Suprapubic skin (tissue), 4 donors: ENCODE measurements around the gene VGF. TPM values are rescaled to one million over a fixed set of nuclear protein-coding genes. Genes with fewer than 3 reads are reported as not detected.
"Not testable (repeated sequence)": the region's sequence is repeated elsewhere in the genome, so short reads cannot be mapped to it uniquely, and the experiment has no call there.

ENCODE experiments used
- DNase-seq, 2 donors: peaks; one replicate each; pipeline ENCODE4 v3.0.0-alpha.2; 2019; ENCODE audit warnings: low spot score in 2 of 2
- H3K27ac ChIP-seq: fragments of 200-600 bp; sonication (generic); one replicate; pipeline ENCODE4 v1.5.1; 2019
- H3K27me3 ChIP-seq: fragments of 200-600 bp; sonication (generic); one replicate; pipeline ENCODE4 v1.5.1; 2019
- H3K36me3 ChIP-seq: fragments of 200-600 bp; sonication (generic); one replicate; pipeline ENCODE4 v1.5.1; 2019
- H3K4me1 ChIP-seq: fragments of 200-600 bp; sonication (generic); one replicate; pipeline ENCODE4 v1.5.1; 2019
- H3K4me3 ChIP-seq: fragments of 200-600 bp; sonication (generic); one replicate; pipeline ENCODE4 v1.5.1; 2019; ENCODE audit warnings: mild to moderate bottlenecking
- H3K9me3 ChIP-seq: fragments of 200-600 bp; sonication (generic); one replicate; pipeline ENCODE4 v1.5.1; 2019
- EP300 ChIP-seq: sonication (generic); formaldehyde crosslinking; IDR thresholded peaks from one replicate; pipeline ENCODE4 v1.6.1; 2017; ENCODE audit warnings: antibody characterized with exemption
- POLR2A ChIP-seq, 2 donors: fragments of 450-650 bp; IDR thresholded peaks; one replicate each; pipeline ENCODE4 v1.6.1; 2017; ENCODE audit warnings: antibody characterized with exemption in 2 of 2, mild to moderate bottlenecking in 2 of 2, moderate library complexity in 2 of 2
- POLR2AphosphoS5 ChIP-seq, 3 donors: sonication (generic); formaldehyde crosslinking; IDR thresholded peaks; one replicate each; pipeline ENCODE4 v1.6.1; 2017; ENCODE audit warnings: antibody characterized with exemption in 3 of 3
- WGBS: methylation state at CpG from one replicate; pipeline ENCODE4 v1.1.5; 2018; 5-methylcytosine and 5-hydroxymethylcytosine counted together
- total RNA-seq, 4 donors: library from RNA; depleted of rRNA; stranded (reverse); fragments of >200 nt; gene quantifications; one replicate each; pipeline ENCODE4 v1.1.0, GENCODE V29; 2016
- TF ChIP-seq, protein P1 (sequence below), 2 donors: fragments of 200-600 bp in 1 of 2; fragments of 450-650 bp in 1 of 2; sonication (generic) in 1 of 2; IDR thresholded peaks; one replicate each; pipeline ENCODE4 v1.5.1; 2016 to 2019; ENCODE audit warnings: antibody characterized with exemption in 2 of 2, mild to moderate bottlenecking in 1 of 2, moderate library complexity in 1 of 2

The VGF gene
- total RNA-seq, 4 donors from 2014 or later, result 0.38 to 0.99 (median 0.59) TPM; not detected in 1

GRCh38 chr7:101207459-101207858 is 42.1 kb upstream of the VGF start:
- H3K4me1 ChIP-seq, result no peaks in the 10 kb centered on the region
- H3K27me3 ChIP-seq, result peaks cover 9% of the 10 kb centered on the region
- no peak overlapping the region for H3K4me3 ChIP-seq
- no peak for DNase-seq
- H3K9me3 ChIP-seq, result no peaks in the 10 kb centered on the region
- WGBS, result 86% methylated on average over 11 of the region's 17 CpGs
- H3K27ac ChIP-seq, result no peak overlapping the region
- TF ChIP-seq, protein P1, sequence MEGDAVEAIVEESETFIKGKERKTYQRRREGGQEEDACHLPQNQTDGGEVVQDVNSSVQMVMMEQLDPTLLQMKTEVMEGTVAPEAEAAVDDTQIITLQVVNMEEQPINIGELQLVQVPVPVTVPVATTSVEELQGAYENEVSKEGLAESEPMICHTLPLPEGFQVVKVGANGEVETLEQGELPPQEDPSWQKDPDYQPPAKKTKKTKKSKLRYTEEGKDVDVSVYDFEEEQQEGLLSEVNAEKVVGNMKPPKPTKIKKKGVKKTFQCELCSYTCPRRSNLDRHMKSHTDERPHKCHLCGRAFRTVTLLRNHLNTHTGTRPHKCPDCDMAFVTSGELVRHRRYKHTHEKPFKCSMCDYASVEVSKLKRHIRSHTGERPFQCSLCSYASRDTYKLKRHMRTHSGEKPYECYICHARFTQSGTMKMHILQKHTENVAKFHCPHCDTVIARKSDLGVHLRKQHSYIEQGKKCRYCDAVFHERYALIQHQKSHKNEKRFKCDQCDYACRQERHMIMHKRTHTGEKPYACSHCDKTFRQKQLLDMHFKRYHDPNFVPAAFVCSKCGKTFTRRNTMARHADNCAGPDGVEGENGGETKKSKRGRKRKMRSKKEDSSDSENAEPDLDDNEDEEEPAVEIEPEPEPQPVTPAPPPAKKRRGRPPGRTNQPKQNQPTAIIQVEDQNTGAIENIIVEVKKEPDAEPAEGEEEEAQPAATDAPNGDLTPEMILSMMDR (IDR thresholded peaks at IDR 0.05), result no peak
- no peak for TF ChIP-seq POLR2AphosphoS5 (IDR thresholded peaks at IDR 0.05)
- no peak for TF ChIP-seq EP300
- TF ChIP-seq POLR2A (IDR thresholded peaks at IDR 0.05), result no peak
- peaks cover 59% of the 10 kb centered on the region for H3K36me3 ChIP-seq

- H3K27me3 ChIP-seq, result peaks cover 17% of the 10 kb centered on the region
- WGBS, result 90% methylated on average over 19 of the region's 19 CpGs
- no peak for TF ChIP-seq POLR2A (IDR thresholded peaks at IDR 0.05)
- TF ChIP-seq POLR2AphosphoS5 (IDR thresholded peaks at IDR 0.05), result no peak
- H3K4me3 ChIP-seq, result no peak overlapping the region
- no peak overlapping the region for H3K27ac ChIP-seq
- no peak for DNase-seq
- peaks cover 7% of the 10 kb centered on the region for H3K4me1 ChIP-seq
- H3K36me3 ChIP-seq, result peaks cover 51% of the 10 kb centered on the region
- no peaks in the 10 kb centered on the region for H3K9me3 ChIP-seq
Observed at GRCh38 chr7:101206665-101207042, 41.3 kb upstream of the VGF start.

- no peak for DNase-seq
- Histone ChIP-seq H3K27me3 (peaks cover 22% of the 10 kb centered on the region), H3K4me3 (no peak overlapping the region), H3K4me1 (peaks cover 9% of the 10 kb centered on the region), H3K9me3 (no peaks in the 10 kb centered on the region), H3K27ac (no peak overlapping the region), H3K36me3 (peaks cover 45% of the 10 kb centered on the region)
- TF ChIP-seq POLR2AphosphoS5 (IDR thresholded peaks at IDR 0.05) (no peak), POLR2A (IDR thresholded peaks at IDR 0.05) (no peak), EP300 (no peak)
- TF ChIP-seq, protein P1 (IDR thresholded peaks at IDR 0.05), result no peak
- 81% methylated on average over 29 of the region's 32 CpGs for WGBS
Observed at GRCh38 chr7:101205901-101206664, 40.7 kb upstream of the VGF start.

DNA sequence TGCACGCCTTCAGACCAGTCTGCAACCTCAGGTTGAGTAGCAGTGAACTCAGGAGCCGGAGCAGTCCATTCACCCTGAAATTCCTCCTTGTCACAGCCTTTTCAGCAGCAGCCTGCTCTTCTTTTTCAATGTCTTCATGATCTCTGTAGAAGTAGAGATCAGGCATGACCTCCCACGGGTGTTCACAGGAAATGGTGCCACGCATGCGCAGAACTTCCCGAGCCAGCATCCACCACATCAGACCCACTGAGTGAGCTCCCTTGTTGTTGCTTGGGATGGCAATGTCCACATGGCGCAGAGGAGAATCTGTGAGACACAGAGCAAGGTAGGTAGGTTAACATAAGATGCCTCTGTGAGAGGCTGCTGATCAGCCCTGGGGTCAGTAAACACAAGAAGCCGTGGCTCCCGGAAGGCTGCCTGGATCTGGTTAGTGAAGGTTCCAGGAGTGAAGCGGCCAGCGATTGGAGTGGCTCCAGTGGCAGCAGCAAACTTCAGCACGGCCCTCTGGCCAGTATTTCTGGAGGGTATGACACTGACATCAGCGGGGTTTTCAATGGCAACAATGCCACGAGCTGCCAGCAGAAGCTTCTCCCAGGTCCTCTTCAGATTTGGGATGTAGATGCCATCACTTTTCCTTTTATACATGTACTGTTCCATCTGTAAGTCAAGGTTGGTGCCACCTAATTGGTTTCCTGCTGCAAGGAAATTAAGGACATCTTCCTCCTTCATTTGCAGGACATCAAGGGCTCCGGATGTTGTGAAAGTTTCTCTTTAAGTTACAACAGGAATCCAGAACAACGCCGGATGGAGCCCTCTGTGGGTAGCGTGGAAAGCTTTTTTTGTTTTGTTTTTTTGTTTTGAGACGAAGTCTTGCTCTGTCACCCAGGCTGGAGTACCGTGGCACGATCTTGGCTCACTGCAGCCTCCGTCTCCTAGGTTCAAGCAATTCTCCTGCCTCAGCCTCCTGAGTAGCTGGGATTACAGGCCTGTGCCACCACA is 38.7 kb upstream of the VGF start:
- DNase-seq, H3K27ac ChIP-seq, H3K9me3 ChIP-seq, H3K4me3 ChIP-seq, H3K4me1 ChIP-seq: not testable (repeated sequence)
- peaks cover 27% of the 10 kb centered on the region for H3K36me3 ChIP-seq
- H3K27me3 ChIP-seq, result peaks cover 39% of the 10 kb centered on the region
- WGBS, result 67% methylated on average over 19 of the region's 22 CpGs

DNA sequence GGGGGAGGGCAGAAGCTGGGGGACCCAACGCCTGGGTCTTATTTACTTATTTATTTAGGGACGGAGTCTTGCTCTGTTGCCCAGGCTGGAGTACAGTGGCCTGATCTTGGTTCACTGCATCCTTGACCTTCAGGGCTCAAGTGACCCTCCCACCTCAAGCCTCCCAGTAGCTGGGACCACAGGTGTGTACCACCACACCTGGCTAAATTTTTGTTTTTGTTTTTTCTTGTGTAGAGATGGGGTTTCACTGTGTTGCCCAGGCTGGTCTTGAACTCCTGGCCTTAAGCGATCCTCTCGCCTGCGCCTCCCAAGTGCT is 37.2 kb upstream of the VGF start:
- peaks cover 12% of the 10 kb centered on the region for H3K36me3 ChIP-seq
- no peak for DNase-seq
- no peak overlapping the region for H3K27ac ChIP-seq
- WGBS, result 85% methylated on average over 5 of the region's 5 CpGs
- H3K9me3 ChIP-seq, result no peaks in the 10 kb centered on the region
- TF ChIP-seq POLR2A (IDR thresholded peaks at IDR 0.05), result no peak
- TF ChIP-seq POLR2AphosphoS5 (IDR thresholded peaks at IDR 0.05), result no peak
- no peak for TF ChIP-seq EP300
- TF ChIP-seq, protein P1 (IDR thresholded peaks at IDR 0.05), result no peak
- no peak overlapping the region for H3K4me3 ChIP-seq
- peaks cover 51% of the 10 kb centered on the region for H3K27me3 ChIP-seq
- peaks cover 9% of the 10 kb centered on the region for H3K4me1 ChIP-seq
